Glutamatergic neuron (in vitro differentiated cells): ENCODE measurements around the gene PALLD. TPM values are rescaled to one million over a fixed set of nuclear protein-coding genes. Genes with fewer than 3 reads are reported as not detected.

Experiments
- DNase-seq: peaks from one replicate; pipeline ENCODE4 v3.0.0; 2022
- H3K27ac Mint-ChIP-seq: one replicate; pipeline ENCODE4 v1.8.0; 2020; ENCODE audit warnings: mild to moderate bottlenecking, mixed read lengths, inconsistent platforms; ENCODE audit not compliant: unreplicated experiment
- H3K27me3 Mint-ChIP-seq: one replicate; pipeline ENCODE4 v1.8.0; 2020; ENCODE audit warnings: mild to moderate bottlenecking, moderate library complexity, mixed read lengths, inconsistent platforms; ENCODE audit not compliant: unreplicated experiment
- H3K36me3 Mint-ChIP-seq: one replicate; pipeline ENCODE4 v1.8.0; 2020; ENCODE audit warnings: mild to moderate bottlenecking, mixed read lengths, inconsistent platforms; ENCODE audit not compliant: unreplicated experiment
- H3K4me1 Mint-ChIP-seq: one replicate; pipeline ENCODE4 v1.8.0; 2020; ENCODE audit warnings: mild to moderate bottlenecking, low read depth, mixed read lengths, inconsistent platforms; ENCODE audit not compliant: unreplicated experiment
- H3K4me3 Mint-ChIP-seq: one replicate; pipeline ENCODE4 v1.8.0; 2020; ENCODE audit warnings: mild to moderate bottlenecking, mixed read lengths, inconsistent platforms; ENCODE audit not compliant: unreplicated experiment
- H3K9me3 Mint-ChIP-seq: one replicate; pipeline ENCODE4 v1.8.0; 2020; ENCODE audit warnings: mild to moderate bottlenecking, moderate library complexity, mixed read lengths, inconsistent platforms; ENCODE audit not compliant: unreplicated experiment
- CTCF ChIP-seq: fragments of 200-600 bp; sonication (generic); IDR thresholded peaks from one replicate; pipeline ENCODE4 v1.5.0; 2021; ENCODE audit not compliant: partially characterized antibody, unreplicated experiment
- total RNA-seq: library from RNA; stranded (reverse); fragmentation: NEBNext Ultra II Directional; extraction: Animal tissue kit (Norgen Biotek cat#: 25700); gene quantifications from one replicate; pipeline ENCODE4 v1.2.1, GENCODE V29; 2021; ENCODE audit not compliant: unreplicated experiment

PALLD gene
- total RNA-seq, 1 donor from 2014 or later: 37.5 TPM

GRCh38 chr4:168502861-168503260 is 6.0 kb downstream of the PALLD start:
- Mint-ChIP-seq H3K4me3 (no peak overlapping the region), H3K27ac (no peak overlapping the region)
- no peak for DNase-seq

DNA sequence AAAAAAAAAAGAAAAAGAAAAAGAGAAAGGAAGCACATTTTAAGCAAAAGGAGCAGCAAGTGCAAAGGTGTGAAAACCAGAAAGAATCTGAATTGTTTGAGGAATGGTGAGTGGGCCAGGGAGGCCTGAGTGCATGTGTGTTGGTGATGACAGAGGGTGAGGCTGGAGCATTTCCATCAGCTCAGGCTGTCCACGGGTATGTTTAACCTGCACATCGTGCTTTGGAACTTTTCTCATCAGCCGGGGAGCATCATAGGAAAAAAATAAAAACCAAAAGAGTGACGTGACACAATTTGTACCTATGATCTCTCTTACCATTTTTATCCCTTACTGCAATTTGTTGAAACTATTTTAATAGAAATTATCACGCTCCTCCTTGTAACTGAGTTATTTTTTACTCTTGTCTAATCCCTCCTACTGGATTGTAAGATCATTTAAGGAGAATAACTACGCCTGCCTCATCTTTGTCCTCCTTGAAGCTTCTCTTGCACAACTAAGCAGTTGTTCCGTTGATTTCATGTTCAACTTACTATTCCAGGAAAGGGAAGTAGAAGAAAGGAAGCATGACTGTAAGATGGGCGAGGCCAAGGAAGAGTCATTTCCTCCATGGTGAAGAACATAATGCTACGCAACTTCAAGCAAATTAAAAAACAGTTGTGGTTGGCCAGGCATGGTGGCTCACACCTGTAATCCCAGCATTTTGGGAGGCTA is 7.0 kb downstream of the PALLD start:
- peaks cover 2% of the 10 kb centered on the region for H3K9me3 Mint-ChIP-seq
- H3K4me3 Mint-ChIP-seq: no peak overlapping the region
- no peaks in the 10 kb centered on the region for H3K36me3 Mint-ChIP-seq
- no peak for TF ChIP-seq CTCF
- no peaks in the 10 kb centered on the region for H3K27me3 Mint-ChIP-seq
- peaks cover 3% of the 10 kb centered on the region for H3K4me1 Mint-ChIP-seq
- DNase-seq: no peak
- no peak overlapping the region for H3K27ac Mint-ChIP-seq

More at GRCh38 chr4:168502861-168503260, 6.0 kb downstream of the PALLD start:
- Mint-ChIP-seq H3K27me3 (no peaks in the 10 kb centered on the region), H3K9me3 (peaks cover 2% of the 10 kb centered on the region), H3K36me3 (no peaks in the 10 kb centered on the region), H3K4me1 (peaks cover 9% of the 10 kb centered on the region)
- no peak for TF ChIP-seq CTCF

- Mint-ChIP-seq H3K27ac (no peak overlapping the region), H3K36me3 (no peaks in the 10 kb centered on the region), H3K9me3 (peaks cover 2% of the 10 kb centered on the region), H3K27me3 (no peaks in the 10 kb centered on the region), H3K4me3 (no peak overlapping the region), H3K4me1 (peaks cover 3% of the 10 kb centered on the region)
- no peak for DNase-seq
- no peak for TF ChIP-seq CTCF
Observed at GRCh38 chr4:168504526-168504925, 7.7 kb downstream of the PALLD start.

DNA sequence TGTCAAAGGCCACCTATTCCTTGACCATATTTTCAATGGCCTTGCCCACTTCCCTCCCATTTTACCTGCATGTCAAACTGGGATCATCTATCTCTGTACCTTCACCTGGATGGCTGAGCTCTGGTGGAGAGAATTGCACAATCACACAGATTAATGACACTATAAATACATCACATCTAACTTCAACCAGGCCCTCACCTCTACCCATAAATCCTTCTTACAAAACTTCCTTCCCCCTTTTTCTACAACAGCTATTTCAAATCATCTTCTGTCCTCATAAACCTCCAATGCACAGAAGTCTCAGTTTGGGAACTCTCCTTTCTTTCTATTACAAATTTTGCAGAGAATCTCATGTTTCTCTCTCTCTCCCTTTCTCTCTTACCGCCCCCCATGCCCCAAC is 9.2 kb downstream of the PALLD start:
- H3K9me3 Mint-ChIP-seq: peaks cover 2% of the 10 kb centered on the region
- H3K27ac Mint-ChIP-seq: no peak overlapping the region
- H3K4me3 Mint-ChIP-seq: no peak overlapping the region
- no peaks in the 10 kb centered on the region for H3K27me3 Mint-ChIP-seq
- no peak for TF ChIP-seq CTCF
- no peaks in the 10 kb centered on the region for H3K36me3 Mint-ChIP-seq
- no peak for DNase-seq
- H3K4me1 Mint-ChIP-seq: no peaks in the 10 kb centered on the region

DNA sequence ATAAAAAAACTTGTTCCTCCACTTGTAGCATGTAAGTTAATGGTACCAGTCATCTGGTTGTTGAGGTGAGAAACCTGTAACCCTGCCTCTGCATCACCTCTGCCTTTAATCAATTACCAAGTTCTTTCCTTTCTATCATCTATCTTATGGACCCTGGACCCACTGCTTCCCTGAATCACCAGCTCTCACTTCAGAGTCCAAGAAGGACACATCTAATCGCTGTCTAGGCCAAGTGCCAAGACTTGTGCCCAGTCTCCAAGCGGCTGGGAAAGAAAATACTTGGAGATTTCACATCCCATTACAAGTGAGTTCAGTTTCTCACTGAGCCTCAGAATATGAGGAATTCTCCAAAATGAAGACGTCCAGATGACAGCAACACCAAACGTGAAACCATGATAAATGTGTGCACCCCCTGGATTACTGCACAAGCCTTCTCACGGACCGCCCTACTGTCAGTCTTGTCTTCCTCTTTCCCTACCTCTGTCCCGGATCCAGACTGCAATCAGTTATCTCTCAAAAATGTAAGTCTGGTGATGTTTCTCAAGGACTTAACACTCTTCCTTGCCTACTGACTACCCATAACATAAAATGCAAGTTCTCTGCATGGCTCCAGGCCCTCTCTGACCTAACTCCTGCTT is 10.4 kb downstream of the PALLD start:
- Mint-ChIP-seq H3K36me3 (no peaks in the 10 kb centered on the region), H3K4me1 (no peaks in the 10 kb centered on the region), H3K4me3 (no peak overlapping the region), H3K9me3 (no peaks in the 10 kb centered on the region), H3K27ac (no peak overlapping the region), H3K27me3 (no peaks in the 10 kb centered on the region)
- DNase-seq: no peak
- no peak for TF ChIP-seq CTCF
